Erythroblast (primary cell): ENCODE measurements around the gene AHSA1.

Experiments used
- GATA1 ChIP-seq: IDR thresholded peaks from 2 replicates; pipeline ENCODE4 v1.6.1; 2011; ENCODE audit warnings: low read depth, mild to moderate bottlenecking, control low read depth, low read length, moderate library complexity
- POLR2A ChIP-seq: IDR thresholded peaks from 2 replicates; pipeline ENCODE4 v1.6.1; 2011; ENCODE audit warnings: mild to moderate bottlenecking, low read length

GRCh38 chr14:77508249-77508648, 50.4 kb downstream of the AHSA1 start:
- TF ChIP-seq POLR2A, result no peak
- no peak for TF ChIP-seq GATA1
